HPDE6-E6E7 (cell line): ENCODE measurements around the gene ENTPD5.
"Not testable (repeated sequence)": the region's sequence is repeated elsewhere in the genome, so short reads cannot be mapped to it uniquely, and the experiment has no call there.

Source experiments
- DNase-seq: peaks from one replicate; pipeline ENCODE4 v3.0.0; 2011; ENCODE audit warnings: missing footprints; ENCODE audit errors: extremely low spot score

ENTPD5 gene

DNA sequence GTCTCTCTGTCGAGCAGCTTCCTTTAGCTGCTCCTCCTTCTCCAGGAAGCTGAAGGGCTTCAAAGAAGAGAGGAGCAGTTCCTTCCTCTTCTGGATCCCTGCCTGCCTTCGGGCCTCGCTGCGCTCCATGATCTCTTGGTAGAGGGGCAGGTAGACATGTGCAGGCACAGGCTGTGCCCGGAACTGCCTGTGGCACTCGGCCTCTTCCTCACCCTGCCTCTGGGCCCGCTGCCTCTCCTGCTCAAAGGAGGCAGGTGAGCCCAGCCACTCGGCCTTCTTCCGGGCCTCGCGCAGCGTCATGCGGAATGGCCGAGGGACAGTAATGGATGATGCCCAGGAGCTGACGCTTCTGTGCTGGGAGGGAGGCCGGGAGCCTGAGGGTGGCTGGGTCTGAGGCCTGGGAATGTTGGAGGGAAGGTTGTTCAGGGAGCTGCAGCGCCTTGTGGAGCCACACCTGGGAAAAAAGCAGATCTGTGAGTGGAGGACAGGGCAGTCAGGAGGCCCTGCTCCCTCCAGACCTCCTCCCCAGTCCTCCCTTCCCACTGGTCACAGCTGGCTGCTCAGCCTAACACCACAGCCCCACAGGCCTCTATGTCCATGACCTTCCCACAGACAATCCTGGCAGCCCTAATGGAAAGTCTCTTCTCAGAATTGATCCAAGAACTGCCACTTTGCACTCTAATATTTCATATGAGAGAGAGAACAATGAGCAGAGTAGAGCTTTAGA lies 74.5 kb downstream of the ENTPD5 start:
- DNase-seq: no peak

DNA sequence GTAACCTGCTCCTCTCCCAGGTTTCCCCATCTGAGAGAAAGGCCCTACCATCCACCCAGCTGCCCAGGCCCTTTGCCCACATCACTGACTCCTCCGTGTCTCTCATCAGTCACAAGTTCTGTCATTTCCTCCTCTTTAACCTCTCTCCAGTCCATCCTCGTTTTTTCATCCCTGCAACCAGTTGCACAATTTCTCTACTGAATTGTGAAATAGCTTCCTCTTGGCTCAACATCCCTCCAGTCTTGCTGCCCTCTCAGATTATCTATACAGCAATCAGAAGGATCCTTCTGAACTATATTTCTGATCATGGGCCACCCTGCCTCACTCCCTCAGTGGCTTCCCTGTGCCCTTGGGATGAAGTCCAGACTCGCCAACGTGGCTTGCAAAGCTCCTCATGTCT lies 76.0 kb downstream of the ENTPD5 start:
- DNase-seq: peak; percentile 25

DNA sequence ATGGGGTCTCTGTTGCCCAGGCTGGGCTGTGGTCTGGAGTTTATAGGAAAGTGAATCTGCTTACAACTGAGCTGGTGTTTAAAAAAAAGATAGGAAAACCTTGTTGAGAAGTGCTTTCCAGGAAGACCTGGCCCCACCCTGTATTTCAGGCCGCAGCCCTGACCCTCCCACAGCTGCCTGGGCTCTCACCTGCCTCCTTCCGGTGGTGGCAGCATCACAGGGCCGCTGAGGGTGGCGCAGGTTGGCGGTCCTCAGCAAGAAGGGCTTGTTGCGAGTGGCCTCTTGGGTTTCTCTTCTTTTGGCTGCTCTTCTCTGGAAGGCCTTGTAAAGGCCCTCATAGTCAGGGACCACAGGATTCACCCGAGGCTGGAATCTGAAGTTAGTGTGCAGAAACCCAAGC lies 76.9 kb downstream of the ENTPD5 start:
- DNase-seq: no peak

DNA sequence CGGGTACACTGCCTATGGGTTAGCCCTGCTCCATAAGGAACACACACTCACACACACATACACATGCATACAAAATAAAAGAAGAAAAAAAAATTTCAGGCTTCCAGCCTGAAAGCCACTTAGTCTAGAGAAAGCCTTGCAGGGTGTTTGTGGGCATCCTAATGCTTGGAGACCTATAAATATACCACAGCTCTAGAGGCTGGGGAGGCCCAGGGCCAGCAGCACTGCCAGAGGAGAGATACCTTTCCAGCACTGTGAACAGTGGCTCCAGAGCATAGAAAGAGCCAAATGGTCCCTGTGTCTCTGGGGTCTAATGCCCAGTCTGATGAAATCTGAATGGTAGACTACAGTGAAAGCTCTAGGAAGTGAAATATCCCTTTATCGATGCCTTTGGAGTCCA lies 82.1 kb downstream of the ENTPD5 start:
- no peak for DNase-seq

DNA sequence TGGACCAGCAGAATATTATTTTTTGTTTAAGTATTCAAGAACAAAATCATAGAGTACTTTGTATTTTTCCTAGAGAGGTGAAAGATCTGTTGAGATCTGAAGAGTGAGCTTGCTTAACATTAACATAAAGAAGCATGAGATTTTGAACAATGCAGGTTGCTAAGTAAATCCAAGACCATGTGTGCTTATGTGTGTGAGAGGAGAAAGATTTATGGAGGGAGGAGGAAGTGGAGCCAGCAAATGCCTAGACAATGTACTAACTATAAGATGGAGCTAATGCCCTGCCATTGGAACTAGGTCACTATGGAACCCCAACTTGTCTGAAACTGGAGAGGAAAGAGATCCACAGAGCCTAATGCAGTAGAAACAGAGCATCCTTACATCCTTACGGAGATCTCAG lies 82.5 kb downstream of the ENTPD5 start:
- no peak for DNase-seq

DNA sequence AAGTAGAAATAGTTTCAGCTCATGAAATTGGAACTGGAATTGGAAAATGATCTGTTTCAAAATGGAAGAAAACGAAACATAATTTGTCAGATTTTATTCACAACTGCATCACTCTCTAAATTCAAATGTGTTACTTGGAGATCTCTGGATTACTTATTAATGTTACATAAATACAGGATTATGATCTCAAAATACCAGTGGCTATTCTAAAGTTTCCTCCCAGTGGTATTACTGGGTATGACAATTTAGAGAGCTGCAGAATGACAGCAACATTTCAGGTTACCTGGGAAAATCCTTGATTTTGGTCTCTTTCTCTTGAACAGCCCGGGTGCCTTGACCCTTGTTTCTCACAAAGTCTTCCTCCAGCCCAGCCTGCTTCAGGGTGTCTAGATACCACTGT lies 83.4 kb downstream of the ENTPD5 start:
- DNase-seq: peak; percentile 29

DNA sequence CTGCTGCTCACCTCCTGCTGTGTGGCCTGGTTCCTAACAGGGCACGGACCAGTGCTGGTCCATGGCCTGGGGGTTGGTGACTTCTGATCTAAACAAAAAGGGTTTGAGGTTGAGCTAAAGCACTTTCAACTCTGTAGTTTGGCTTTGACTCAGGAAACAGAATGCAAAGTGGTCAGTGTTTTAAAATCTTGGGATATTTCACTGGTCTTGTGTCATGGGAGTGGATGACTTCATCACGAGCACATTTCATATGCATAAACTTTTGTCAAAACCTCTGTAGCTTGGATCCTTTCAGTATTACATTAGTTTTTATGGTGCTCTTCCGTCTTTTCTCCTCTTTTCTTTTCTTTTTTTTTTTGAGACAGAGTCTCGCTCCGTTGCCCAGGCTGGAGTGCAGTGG lies 94.8 kb downstream of the ENTPD5 start:
- DNase-seq: no peak

DNA sequence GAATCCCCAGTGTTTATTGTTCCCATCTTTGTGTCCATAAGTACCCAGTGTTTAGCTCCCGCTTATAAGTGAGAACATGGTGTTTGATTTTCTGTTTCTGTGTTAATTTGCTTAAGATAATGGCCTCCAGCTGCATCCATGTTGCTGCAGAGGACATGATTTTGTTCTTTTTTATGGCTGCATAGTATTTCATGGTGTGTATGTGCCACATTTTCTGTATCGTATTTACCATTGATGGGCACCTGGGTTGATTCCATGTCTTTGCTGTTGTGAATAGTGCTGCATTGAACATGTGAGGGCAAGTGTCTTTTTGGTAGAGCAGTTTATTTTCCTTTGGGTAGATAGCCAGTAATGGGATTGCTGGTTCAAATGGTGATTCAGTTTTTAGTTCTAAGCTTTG lies 99.6 kb downstream of the ENTPD5 start:
- DNase-seq: not testable (repeated sequence)

DNA sequence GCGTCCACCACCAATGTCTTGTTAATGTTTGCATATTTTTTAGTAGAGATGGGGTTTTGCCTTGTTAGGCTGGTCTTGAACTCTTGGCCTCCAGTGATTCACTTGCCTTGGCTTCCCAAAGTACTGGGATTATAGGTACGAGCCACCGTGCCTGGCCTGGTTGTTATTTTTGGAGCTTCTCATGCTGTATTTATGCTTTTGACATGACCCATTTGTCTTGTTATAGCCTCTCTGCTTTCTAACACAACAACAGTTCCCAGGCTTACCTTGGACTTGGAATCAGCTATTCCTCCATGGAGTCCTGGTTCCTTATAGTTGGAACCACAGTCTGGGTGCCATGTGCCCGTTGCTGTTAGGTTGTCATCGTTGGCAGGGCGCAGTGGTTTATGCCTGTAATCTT lies 102.8 kb downstream of the ENTPD5 start:
- DNase-seq: no peak

DNA sequence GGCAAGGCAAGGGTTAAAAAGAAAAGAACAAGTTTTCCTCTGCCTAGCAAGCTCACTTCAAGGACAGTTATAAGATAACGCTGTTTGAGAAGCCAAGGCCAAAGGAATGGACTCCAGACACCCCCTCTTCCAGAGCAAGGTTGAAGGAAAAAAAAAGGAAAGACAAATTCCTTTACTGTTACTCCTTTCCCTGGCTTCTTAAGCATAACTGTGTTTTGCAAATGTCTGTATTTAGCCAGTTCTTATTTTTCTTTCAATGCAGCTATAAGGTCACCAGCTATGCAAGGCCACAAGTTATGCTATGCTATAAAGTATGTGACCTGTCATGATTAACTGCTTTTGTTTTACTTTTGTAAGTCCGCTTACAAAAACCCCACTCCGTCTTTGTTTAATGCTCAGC lies 105.8 kb downstream of the ENTPD5 start:
- no peak for DNase-seq

DNA sequence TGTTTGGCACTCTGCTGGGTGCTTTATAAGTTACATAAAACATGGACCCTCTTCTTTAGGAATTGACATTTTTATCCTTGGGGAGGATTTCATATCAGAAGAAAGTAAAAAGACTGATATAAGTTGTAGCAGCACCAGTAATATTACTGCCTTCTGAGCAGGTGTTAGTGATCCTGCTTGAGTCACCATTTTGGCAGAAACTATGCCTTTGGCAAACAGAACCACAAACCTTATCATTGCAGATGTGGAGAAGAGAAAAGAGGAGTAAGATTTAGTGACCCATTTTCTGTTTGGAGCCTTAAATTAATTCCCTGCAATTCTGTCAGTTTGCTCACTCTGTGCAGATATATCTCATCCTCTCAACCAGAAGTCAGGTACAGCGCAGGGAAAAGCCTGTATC lies 109.4 kb downstream of the ENTPD5 start:
- DNase-seq: no peak
